ENCODE data around the gene MPP3. TPM values are rescaled to one million over a fixed set of nuclear protein-coding genes. Genes with fewer than 3 reads are reported as not detected.

Gene MPP3
- total RNA-seq, 1 experiment from 2014 or later, result 11.3 TPM

GRCh38 chr17:43846963-43847371 lies 14.0 kb upstream of the MPP3 start, which contains the start of gene CD300LG:
TSS of gene CD300LG (plus strand) at chr17:43847176. CDS start at chr17:43847217, 41 bp downstream.
- no peaks in the 10 kb centered on the region for H3K9me3 Mint-ChIP-seq
- no peak within 1 kb of the TSS for H3K27ac Mint-ChIP-seq
- ChIA-PET POLR2A (interaction anchor here (1.1 to 1.2 kb wide), 2 partner anchors 57 to 68 kb away, joined by 3 to 7 read pairs; partner anchors contain the start of gene DUSP3), CTCF (interaction anchor here (0.8 to 3.0 kb wide), 58 partner anchors 9 to 279 kb away, joined by 3 to 78 read pairs (median 7); partner anchors contain the start of genes CFAP97D1, DUSP3, MPP3 and SOST)
- TF ChIP-seq ZNF219 (CRISPR knock-in tag; IDR thresholded peaks at IDR 0.05; ENCODE audit: borderline replicate concordance) (no peak), GTF2I (CRISPR knock-in tag; conservative IDR thresholded peaks at IDR 0.05) (no peak), PRDM15 (CRISPR knock-in tag; IDR thresholded peaks at IDR 0.05) (0 out of 2 replicates have a peak, but pooled peaks have one; percentile 56)
- H3K36me3 Mint-ChIP-seq, result no peaks in the 10 kb centered on the region
- peak; percentile 55 for ATAC-seq
- peaks cover 5% of the 10 kb centered on the region for H3K27me3 Mint-ChIP-seq (ENCODE audit: low read depth)
- peaks cover 16% of the 10 kb centered on the region for H3K4me1 Mint-ChIP-seq
- peak; percentile 38 for DNase-seq (ENCODE audit: low spot score)
- H3K4me3 Mint-ChIP-seq, result peak within 1 kb of the TSS; percentile 46

- DNase-seq (ENCODE audit: low spot score) (peak; percentile 98), ATAC-seq (peak; percentile 97)
- TF ChIP-seq TEAD1 (CRISPR knock-in tag; IDR thresholded peaks at IDR 0.05) (no peak), PRDM15 (CRISPR knock-in tag; IDR thresholded peaks at IDR 0.05) (0 out of 2 replicates have a peak, but pooled peaks have one; percentile 33), FOXK1 (CRISPR knock-in tag; IDR thresholded peaks at IDR 0.05) (0 out of 2 replicates have a peak, but pooled peaks have one; percentile 26), HMGXB4 (CRISPR knock-in tag; IDR thresholded peaks at IDR 0.05) (peak; percentile 21; the same call in 1 of the 2 replicates), STAT6 (CRISPR knock-in tag; conservative IDR thresholded peaks at IDR 0.05; ENCODE audit: low read depth) (no peak), CTCF (IDR thresholded peaks at IDR 0.05) (peak; percentile 95), ZNF121 (CRISPR knock-in tag; IDR thresholded peaks at IDR 0.05) (0 out of 2 replicates have a peak, but pooled peaks have one; percentile 18)
- TF ChIP-seq, protein P1, sequence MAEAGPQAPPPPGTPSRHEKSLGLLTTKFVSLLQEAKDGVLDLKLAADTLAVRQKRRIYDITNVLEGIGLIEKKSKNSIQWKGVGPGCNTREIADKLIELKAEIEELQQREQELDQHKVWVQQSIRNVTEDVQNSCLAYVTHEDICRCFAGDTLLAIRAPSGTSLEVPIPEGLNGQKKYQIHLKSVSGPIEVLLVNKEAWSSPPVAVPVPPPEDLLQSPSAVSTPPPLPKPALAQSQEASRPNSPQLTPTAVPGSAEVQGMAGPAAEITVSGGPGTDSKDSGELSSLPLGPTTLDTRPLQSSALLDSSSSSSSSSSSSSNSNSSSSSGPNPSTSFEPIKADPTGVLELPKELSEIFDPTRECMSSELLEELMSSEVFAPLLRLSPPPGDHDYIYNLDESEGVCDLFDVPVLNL (CRISPR knock-in tag; IDR thresholded peaks at IDR 0.05; ENCODE audit: borderline replicate concordance, low read depth), result no peak
- Mint-ChIP-seq H3K36me3 (no peaks in the 10 kb centered on the region), H3K4me3 (no peak overlapping the region), H3K27ac (no peak overlapping the region), H3K9me3 (no peaks in the 10 kb centered on the region), H3K27me3 (ENCODE audit: low read depth) (peaks cover 5% of the 10 kb centered on the region), H3K4me1 (peaks cover 16% of the 10 kb centered on the region)
- ChIA-PET POLR2A (interaction anchor here (0.6 to 1.2 kb wide), 4 partner anchors 32 to 1654 kb away, joined by 3 to 7 read pairs (median 4); partner anchors contain the start of gene DUSP3), CTCF (interaction anchor here (0.6 to 3.0 kb wide), 71 partner anchors 9 to 1002 kb away, joined by 3 to 78 read pairs (median 6); partner anchors contain the start of genes CFAP97D1, DHX8, DUSP3 and MPP3)
Measured at GRCh38 chr17:43846221-43846712, 13.3 kb upstream of the MPP3 start.
